Sigmoid colon (tissue), 7 donors: ENCODE measurements around the gene GYPA. TPM values are rescaled to one million over a fixed set of nuclear protein-coding genes. Genes with fewer than 3 reads are reported as not detected.

ENCODE experiments used
- DNase-seq: peaks from one replicate; pipeline ENCODE4 v3.0.0-alpha.2; 2019
- H3K27ac ChIP-seq, 4 donors: fragments of 200-600 bp; sonication (generic); one replicate each; pipeline ENCODE4 v1.5.1; 2016 to 2019; ENCODE audit warnings: mild to moderate bottlenecking in 1 of 4
- H3K27me3 ChIP-seq, 3 donors: fragments of 200-600 bp; sonication (generic); one replicate each; pipeline ENCODE4 v1.5.1; 2019; ENCODE audit warnings: mild to moderate bottlenecking in 1 of 3
- H3K36me3 ChIP-seq, 4 donors: fragments of 200-600 bp; sonication (generic); one replicate each; pipeline ENCODE4 v1.5.1; 2016 to 2019
- H3K4me1 ChIP-seq, 4 donors: fragments of 200-600 bp; sonication (generic); one replicate each; pipeline ENCODE4 v1.5.1; 2017 to 2019
- H3K4me3 ChIP-seq, 4 donors: fragments of 200-600 bp; sonication (generic); one replicate each; pipeline ENCODE4 v1.5.1; 2017 to 2019; ENCODE audit warnings: mild to moderate bottlenecking in 2 of 4, moderate library complexity in 1 of 4
- H3K9me3 ChIP-seq, 4 donors: fragments of 200-600 bp in 3 of 4; sonication (generic) in 3 of 4; one replicate each; pipeline versions ENCODE4 v1.5.1 to v1.6.1; 2013 to 2019
- CTCF ChIP-seq, 4 experiments: fragments of 450-650 bp in 3 of 4; fragments of 200-600 bp in 1 of 4; IDR thresholded peaks; one replicate each; pipeline ENCODE4 v1.5.1; 2016 to 2019; ENCODE audit warnings: antibody characterized with exemption in 4 of 4, mild to moderate bottlenecking in 3 of 4, moderate library complexity in 2 of 4
- EP300 ChIP-seq, 4 donors: sonication (generic); formaldehyde crosslinking; IDR thresholded peaks; one replicate each; pipeline ENCODE4 v1.6.1; 2017; ENCODE audit warnings: antibody characterized with exemption in 4 of 4
- POLR2A ChIP-seq, 2 donors: fragments of 450-650 bp; IDR thresholded peaks; one replicate each; pipeline ENCODE4 v1.6.1; 2016; ENCODE audit warnings: antibody characterized with exemption in 2 of 2, mild to moderate bottlenecking in 2 of 2, moderate library complexity in 2 of 2
- POLR2AphosphoS5 ChIP-seq, 4 donors: sonication (generic); formaldehyde crosslinking; IDR thresholded peaks; one replicate each; pipeline ENCODE4 v1.6.1; 2017; ENCODE audit warnings: antibody characterized with exemption in 4 of 4
- WGBS, 2 donors: extraction: QIAGEN DNeasy Blood & Tissue Kit; methylation state at CpG; one replicate each; pipeline ENCODE4 v1.1.7; 2013; 5-methylcytosine and 5-hydroxymethylcytosine counted together
- intact Hi-C: fragments of 100-400 bp; cut with DNase I; formaldehyde crosslinking; loops from one replicate; pipeline ENCODE4 v1.15.1; 2023
- polyA plus RNA-seq, 3 donors: library from polyadenylated mRNA; stranded (reverse); fragments of 200-250 nt; gene quantifications; one replicate each; pipeline ENCODE4 v1.2.3, GENCODE V29; 2013
- total RNA-seq, 4 donors: library from RNA; depleted of rRNA; stranded (reverse); fragments of >200 nt; gene quantifications; one replicate each; pipeline ENCODE4 v1.1.0, GENCODE V29; 2016
- donor health status: healthy with polysubstance abuse.
- donor health status: Bipolar disorder and iron deficiency.
- donor health status: healthy.

Gene GYPA
- total and polyA plus RNA-seq, 7 donors: not detected

GRCh38 chr4:144174401-144175067, 34.0 kb upstream of the GYPA start:
- no peak for TF ChIP-seq EP300 (IDR thresholded peaks at IDR 0.05)
- no peak for TF ChIP-seq POLR2A (IDR thresholded peaks at IDR 0.05)
- peak in 2 of 4 experiments; percentile 24 to 43 for TF ChIP-seq CTCF (IDR thresholded peaks at IDR 0.05)
- no peak for DNase-seq
- H3K36me3 ChIP-seq: no peaks in the 10 kb centered on the region
- peaks cover 0 to 4% (median 2%) of the 10 kb centered on the region in 4 donors for H3K4me1 ChIP-seq
- 2 to 4% methylated on average over 5 of the region's 5 CpGs for WGBS, 2 donors
- H3K27me3 ChIP-seq: no peaks in the 10 kb centered on the region
- no peak overlapping the region for H3K4me3 ChIP-seq
- H3K27ac ChIP-seq: no peak overlapping the region
- no peaks in the 10 kb centered on the region for H3K9me3 ChIP-seq
- intact Hi-C loops: loop anchor here (10.0 kb wide), 1 partner anchor 920 kb away; the partner anchor contains the start of genes ABCE1 and ANAPC10

GRCh38 chr4:144171697-144172096, 31.2 kb upstream of the GYPA start:
- TF ChIP-seq POLR2A (IDR thresholded peaks at IDR 0.05) (no peak), CTCF (IDR thresholded peaks at IDR 0.05) (no peak), POLR2AphosphoS5 (IDR thresholded peaks at IDR 0.05) (no peak), EP300 (IDR thresholded peaks at IDR 0.05) (no peak)
- H3K9me3 ChIP-seq: no peaks in the 10 kb centered on the region
- peaks cover 0 to 4% (median 2%) of the 10 kb centered on the region in 4 donors for H3K4me1 ChIP-seq
- intact Hi-C loops: loop anchor here (2.0 to 10.0 kb wide), 2 partner anchors 889 to 923 kb away; partner anchors contain the start of genes ABCE1 and ANAPC10
- no peak overlapping the region for H3K4me3 ChIP-seq
- H3K27me3 ChIP-seq: no peaks in the 10 kb centered on the region
- no peak overlapping the region for H3K27ac ChIP-seq
- DNase-seq: no peak
- no peaks in the 10 kb centered on the region for H3K36me3 ChIP-seq
- 53 to 68% methylated on average over 2 of the region's 2 CpGs for WGBS, 2 donors

GRCh38 chr4:144169211-144169610, 28.7 kb upstream of the GYPA start:
- no peak for TF ChIP-seq POLR2A (IDR thresholded peaks at IDR 0.05)
- TF ChIP-seq EP300 (IDR thresholded peaks at IDR 0.05): no peak
- no peak for TF ChIP-seq CTCF (IDR thresholded peaks at IDR 0.05)
- TF ChIP-seq POLR2AphosphoS5 (IDR thresholded peaks at IDR 0.05): no peak
- no peak overlapping the region for H3K27ac ChIP-seq
- H3K4me3 ChIP-seq: no peak overlapping the region
- intact Hi-C loops: no loop called here
- H3K4me1 ChIP-seq: no peaks in the 10 kb centered on the region
- no peaks in the 10 kb centered on the region for H3K27me3 ChIP-seq
- H3K9me3 ChIP-seq: no peaks in the 10 kb centered on the region
- DNase-seq: no peak
- WGBS, 2 donors: 92 to 94% methylated on average over 3 of the region's 3 CpGs
- no peaks in the 10 kb centered on the region for H3K36me3 ChIP-seq

- no peak for DNase-seq
- H3K27ac ChIP-seq: no peak overlapping the region
- 90 to 93% methylated on average over 2 of the region's 2 CpGs for WGBS, 2 donors
Measured at GRCh38 chr4:144154044-144154443, 13.5 kb upstream of the GYPA start.

More at GRCh38 chr4:144154044-144154443, 13.5 kb upstream of the GYPA start:
- no peaks in the 10 kb centered on the region for H3K36me3 ChIP-seq
- peaks cover 0 to 4% (median 1%) of the 10 kb centered on the region in 4 donors for H3K9me3 ChIP-seq
- no peak overlapping the region for H3K4me3 ChIP-seq
- H3K4me1 ChIP-seq: no peaks in the 10 kb centered on the region
- intact Hi-C loops: no loop called here
- H3K27me3 ChIP-seq: no peaks in the 10 kb centered on the region
- no peak for TF ChIP-seq POLR2AphosphoS5 (IDR thresholded peaks at IDR 0.05)
- TF ChIP-seq POLR2A (IDR thresholded peaks at IDR 0.05): no peak
- no peak for TF ChIP-seq EP300 (IDR thresholded peaks at IDR 0.05)
- no peak for TF ChIP-seq CTCF (IDR thresholded peaks at IDR 0.05)
